Left hindlimb (tissue), 1 donor: ENCODE data around the gene GRK6.
A peak's percentile ranks its signal among the peaks of the same experiment; 100 is the strongest.
"Not testable (repeated sequence)": the region's sequence is repeated elsewhere in the genome, so short reads cannot be mapped to it uniquely, and the experiment has no call there.

ENCODE experiments used
- DNase-seq: peaks from one replicate; pipeline ENCODE4 v3.0.0-alpha.2; 2018

GRK6 gene

DNA sequence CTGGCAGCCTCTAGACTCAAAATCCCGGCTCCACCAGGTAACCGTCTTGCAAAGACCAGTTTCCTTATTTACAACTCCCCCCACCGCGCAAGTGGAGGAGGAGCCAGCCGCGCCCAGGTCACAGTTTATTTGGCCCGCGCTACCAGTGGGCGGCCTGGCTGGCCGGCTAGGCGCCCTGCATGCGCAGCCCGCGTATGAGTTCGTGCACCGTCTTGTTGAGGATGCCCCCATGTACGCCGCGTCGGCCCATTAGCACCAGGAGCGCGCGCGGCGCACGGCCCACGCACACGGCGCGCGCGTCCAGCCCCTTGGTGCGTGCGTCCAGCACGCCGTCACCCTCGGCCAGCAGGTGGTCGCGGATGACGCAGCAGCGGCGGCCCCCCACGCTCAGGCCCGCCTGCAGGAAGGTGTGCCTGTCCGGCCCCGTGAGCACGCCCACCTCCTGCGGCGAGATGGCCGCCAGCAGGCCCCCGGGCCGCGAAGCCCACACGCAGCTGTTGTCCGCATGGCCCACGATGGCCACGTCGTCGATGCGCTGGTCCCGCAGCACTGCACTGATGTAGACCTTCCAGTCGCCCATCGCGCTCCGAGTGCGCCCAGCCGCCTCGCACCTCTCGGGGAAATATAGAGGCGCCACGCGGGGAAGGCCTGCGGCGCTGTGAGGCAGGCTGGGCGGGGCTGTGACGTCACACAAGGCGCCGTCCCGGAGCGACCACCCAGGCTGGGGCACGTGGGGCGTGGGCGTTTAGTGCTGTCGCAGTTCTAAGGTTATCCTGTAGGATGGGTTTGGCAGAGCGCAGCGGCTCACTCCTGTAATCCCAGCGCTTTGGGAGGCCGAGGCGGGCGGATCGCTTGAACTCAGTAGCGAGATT is 26.2 kb upstream of the GRK6 start, which contains the start of gene PFN3:
PFN3 (minus strand) TSS at position 665 of the 872 bp plus-strand sequence; CDS start at position 580, 85 bp downstream.
- DNase-seq = peak; percentile 65

DNA sequence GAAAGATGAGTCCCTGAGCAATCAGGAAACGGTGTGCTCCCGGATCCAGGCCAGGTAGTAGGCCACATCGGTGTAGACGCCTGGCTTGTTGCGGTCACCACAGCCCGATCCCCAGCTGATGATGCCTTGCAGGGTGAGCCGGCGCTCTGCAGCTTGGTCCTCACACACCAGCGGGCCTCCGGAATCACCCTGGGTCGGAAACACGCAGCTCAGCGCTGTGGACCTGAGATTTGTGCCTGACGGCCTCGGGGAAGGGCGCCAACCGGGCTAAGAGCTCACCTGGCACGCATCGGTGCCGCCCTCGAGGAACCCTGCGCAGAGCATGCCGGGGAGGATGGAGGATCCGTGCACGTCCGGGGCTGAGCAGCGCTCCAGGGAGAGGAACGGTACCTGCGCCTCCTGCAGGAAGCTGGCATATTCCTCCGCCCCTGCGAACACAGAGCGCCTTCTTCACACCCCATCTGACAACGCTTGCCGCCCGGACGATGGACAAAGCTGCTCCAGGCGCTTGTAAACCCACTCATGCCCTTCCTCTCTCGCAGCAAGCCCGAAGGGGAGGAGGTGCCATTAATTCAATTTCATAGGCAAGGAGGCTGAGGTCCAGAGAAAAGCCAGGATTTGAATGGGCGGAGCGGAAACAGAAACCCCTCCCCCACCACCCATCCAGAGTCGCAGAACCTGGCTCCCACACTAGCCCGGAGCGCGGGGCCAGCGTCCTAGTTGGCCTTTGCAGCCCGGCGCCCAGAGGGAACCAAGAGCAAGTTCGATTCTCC is 24.0 kb upstream of the GRK6 start:
- DNase-seq = peak; percentile 61

DNA sequence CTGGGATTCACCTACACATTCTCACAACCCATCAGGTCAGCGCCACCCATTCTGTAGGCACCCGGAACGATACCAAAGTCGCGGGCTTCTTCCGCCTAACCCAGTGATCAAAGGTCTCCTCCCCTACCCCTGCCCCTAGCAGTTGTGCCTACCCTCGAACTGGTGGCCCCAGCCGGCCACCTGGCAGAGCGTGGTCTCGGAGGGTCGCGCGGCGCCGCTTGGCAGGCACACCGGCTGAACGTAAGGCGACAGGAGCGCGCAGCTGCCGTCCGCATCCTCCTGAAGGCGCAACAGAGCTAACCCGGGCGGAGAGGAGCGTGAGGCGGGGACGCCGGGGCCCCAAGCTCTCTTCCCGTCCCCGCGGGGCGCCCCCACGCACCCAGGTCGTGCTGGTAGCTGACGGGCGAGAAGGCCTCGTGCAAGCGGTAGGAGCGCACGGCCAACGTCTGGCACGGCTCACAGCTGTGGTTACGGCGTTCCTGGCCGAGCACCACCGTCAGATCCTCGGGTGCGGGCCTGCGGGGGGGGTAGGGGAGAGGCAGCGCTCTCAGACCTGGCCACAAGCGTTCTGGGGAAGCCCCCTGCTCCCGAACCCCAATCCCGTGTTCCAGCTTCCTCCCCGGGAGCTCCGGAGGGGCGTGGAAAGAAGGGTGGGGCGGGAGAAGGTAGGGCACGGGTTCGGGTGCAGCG is 23.2 kb upstream of the GRK6 start:
- no peak for DNase-seq

GRCh38 chr5:177403792-177404640 is 22.5 kb upstream of the GRK6 start:
- DNase-seq = peak; percentile 81

DNA sequence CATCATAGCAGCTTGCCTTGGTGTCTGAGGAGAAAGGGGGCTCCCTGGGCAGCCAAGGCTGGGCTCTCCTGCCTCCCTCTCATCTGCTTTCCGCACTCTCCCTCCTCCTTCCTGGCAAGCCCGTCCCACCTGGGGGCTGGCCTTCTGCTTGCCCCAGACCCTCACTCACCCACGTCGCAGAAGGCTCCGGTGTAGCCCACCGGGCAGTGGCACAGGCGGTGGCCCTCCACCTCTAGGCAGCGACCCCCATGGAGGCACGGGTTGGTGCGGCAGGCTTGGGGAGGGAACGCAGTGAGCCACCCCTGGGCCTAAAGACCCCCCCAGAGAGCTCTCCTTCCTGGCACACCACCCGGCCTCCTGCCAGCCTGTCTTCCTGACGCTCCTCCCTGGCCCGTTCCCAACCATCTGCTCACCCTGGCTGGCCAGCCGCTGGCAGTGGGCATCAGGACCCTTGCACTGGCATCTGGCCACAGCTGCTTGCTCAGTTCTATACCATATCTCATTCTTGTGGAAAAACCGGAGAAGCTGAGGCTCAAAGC is 21.8 kb upstream of the GRK6 start:
- no peak for DNase-seq

- no peak for DNase-seq
Observed at GRCh38 chr5:177405312-177405711, 21.2 kb upstream of the GRK6 start.

GRCh38 chr5:177405805-177406204 is 20.7 kb upstream of the GRK6 start:
- no peak for DNase-seq

DNA sequence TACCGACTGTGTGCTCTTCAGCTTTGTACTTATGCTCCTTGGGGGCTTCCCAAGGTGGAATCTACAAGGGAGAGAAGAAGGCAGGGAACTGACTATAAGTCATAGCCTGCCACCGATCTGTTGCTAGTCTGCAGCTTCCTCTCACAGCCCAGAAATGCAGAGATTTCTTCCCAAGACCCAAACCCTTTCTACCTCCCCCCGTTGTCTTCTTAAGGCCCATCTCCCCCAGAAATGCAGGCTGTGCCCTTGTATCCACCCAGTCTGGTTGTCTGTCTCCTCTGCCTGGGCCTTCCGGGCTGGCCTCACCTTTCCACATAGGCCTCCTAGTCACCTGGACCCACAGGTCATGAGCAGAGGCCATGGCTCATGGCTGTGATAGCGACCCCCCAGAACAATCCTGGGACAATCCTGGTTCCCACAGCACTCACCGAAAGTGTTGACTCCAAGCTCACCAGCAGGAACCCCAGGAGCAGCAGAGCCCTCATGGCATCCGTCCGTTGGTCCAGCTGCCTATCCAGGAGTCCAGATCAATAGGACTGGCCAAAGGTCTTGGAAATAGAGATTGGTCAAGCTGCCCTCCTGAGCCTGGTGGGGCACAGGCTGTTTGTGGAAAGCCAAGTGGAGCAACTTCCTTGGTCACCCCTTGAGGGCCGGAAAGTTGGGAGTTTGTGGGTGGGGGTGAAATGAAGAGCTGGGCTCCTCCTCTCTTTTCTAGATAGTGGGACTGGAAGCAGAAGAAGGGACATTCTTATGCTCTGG is 17.3 kb upstream of the GRK6 start, which contains the start of gene F12:
F12 (minus strand) TSS at position 522 of the 759 bp plus-strand sequence; CDS start at position 485, 37 bp downstream.
- DNase-seq = no peak

DNA sequence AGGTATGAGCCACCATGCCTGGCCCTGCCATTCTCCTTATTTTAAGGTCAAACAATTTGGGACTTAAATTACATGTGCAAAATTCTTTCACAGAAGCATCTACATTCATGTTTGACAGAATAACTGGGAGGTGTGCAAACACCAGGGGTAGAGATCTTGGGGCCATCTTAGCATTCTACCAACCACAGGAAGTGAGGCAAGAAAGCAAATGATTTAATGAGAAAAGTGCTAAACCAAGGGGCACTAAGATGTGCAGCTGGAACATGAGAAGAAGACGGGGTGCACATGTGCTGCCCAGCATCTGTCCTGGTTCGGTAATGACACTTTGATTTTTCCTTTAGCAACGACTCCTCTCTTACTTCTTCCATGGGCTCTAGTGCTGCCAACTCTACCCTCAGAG is 15.9 kb upstream of the GRK6 start:
- DNase-seq = no peak

DNA sequence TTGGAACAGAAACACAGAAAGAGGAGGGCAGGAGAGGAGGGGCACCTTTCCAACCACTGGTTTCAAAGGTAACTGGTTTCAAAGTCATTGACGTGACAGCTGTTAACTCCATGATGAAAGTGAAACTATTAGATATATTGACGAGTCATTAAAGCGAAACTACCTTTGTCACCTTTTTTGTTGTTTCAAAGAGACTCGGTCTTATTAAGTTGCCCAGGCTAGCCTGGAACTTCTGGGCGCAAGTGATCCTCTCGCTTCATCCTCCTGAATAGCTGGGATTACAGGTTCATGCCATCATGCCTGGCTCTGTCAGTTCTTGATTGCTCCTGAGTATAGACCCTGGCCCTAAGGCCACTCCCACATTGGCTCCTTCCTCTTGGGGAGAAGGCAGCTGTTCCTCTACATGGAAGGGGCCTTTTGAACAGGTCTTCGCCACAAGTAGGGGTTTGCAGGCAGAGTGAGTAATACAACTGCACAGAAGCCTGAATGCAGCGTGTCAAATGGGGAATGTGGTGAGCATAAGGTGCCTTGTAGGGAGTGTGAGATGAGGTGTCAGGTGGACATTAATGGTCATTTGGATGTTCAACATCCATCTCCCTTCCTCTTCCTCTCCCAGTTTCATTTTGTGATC is 13.8 kb upstream of the GRK6 start:
- DNase-seq = no peak

GRCh38 chr5:177414481-177414880 is 12.0 kb upstream of the GRK6 start:
- DNase-seq = no peak

DNA sequence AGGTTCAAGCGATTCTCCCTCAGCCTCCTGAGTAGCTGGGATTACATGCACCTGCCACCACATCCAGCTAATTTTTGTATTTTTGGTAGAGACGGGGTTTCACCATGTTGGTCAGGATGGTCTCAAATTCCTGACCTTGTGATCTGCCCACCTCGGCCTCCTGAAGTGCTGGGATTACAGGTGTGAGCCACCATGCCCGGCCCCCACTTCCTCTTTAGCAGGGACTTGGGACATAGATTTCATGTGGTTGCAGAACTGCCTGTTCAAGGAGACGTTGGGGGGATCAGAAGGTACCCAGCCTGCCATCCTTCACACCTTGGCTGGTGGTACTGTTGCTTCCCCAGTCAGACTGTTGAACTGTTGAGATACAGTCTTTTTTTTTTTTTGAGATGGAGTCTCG is 9.4 kb upstream of the GRK6 start:
- not testable (repeated sequence) for DNase-seq

DNA sequence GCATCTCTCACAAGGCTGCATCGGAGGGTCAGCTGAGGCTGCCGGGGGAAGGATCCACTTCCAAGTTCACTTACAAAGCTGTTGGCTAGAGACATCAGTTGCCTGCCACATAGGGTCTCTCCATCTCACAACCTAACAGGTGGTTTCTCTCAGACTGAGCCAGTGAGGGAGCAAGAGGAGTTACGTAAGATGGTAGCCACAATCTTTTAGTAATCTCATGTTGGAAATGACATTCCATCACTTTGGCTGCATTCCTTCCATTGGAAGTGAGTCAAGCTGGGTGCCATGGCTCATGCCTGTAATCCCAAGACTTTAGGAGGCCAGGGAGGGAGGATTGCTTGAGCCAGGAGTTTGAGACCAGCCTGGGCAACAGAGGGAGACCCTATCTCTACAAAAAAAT is 7.4 kb upstream of the GRK6 start:
- no peak for DNase-seq

DNA sequence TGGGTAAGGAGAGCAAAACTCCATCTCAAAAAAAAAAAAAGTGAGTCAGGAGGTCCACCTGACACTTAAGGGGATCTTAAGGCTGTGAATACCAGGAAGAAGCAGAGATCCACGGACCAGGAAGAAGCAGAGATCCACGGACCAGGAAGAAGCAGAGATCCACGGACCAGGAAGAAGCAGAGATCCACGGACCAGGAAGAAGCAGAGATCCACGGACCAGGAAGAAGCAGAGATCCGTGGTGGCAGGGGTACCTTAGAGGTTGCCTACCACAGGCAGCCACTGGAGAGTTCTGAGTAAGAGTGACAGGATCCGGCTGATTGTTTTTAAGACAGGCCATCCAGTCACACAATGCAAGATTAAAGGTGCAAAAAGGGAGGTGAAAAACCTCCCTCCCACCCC is 6.0 kb upstream of the GRK6 start:
- DNase-seq = not testable (repeated sequence)

DNA sequence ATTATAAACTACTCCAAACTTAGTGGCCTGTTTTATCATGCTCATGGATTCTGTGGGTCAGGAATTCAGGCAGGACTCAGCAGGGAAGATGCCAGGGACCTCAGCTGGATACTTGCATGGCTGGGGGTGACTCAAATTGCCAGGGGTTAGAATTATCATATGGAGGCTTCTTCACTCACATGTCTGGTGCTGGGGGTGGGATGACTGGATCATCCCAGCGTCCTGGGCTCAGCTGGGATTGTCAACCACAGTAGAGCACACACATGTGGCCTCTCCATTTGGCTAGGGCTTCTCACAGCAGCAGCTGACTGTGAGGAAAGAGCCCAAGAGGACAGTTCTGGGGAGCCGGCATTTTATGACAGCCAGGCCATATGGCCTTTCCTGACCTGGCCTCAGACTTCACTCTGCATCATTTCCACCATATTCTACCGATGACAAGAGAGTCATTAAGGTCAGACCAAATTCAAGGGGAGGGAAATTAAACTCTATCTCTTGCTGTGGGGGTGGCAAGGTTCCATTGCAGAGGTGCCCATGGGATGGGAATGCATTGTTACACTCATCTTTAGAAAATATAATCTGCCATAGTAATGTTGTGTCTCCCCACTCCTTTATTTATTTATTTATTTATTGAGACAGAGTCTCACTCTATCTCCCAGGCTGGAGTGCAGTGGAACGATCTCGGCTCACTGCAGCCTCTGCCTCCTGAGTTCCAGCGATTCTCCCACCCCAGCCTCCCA is 5.2 kb upstream of the GRK6 start:
- no peak for DNase-seq

- no peak for DNase-seq
Observed at GRCh38 chr5:177423671-177424070, 2.8 kb upstream of the GRK6 start.

- DNase-seq = no peak
Observed at GRCh38 chr5:177425196-177425800, 1.2 kb upstream of the GRK6 start.

- peak; percentile 100 for DNase-seq
Observed at GRCh38 chr5:177425801-177426565, 493 bp upstream of the GRK6 start.
